Glomerular visceral epithelial cell (primary cell): ENCODE results near the gene RCAN2.

Source experiments
- DNase-seq: peaks from one replicate; pipeline ENCODE4 v3.0.0-alpha.2; 2016; ENCODE audit errors: extremely low spot score

RCAN2 gene

DNA sequence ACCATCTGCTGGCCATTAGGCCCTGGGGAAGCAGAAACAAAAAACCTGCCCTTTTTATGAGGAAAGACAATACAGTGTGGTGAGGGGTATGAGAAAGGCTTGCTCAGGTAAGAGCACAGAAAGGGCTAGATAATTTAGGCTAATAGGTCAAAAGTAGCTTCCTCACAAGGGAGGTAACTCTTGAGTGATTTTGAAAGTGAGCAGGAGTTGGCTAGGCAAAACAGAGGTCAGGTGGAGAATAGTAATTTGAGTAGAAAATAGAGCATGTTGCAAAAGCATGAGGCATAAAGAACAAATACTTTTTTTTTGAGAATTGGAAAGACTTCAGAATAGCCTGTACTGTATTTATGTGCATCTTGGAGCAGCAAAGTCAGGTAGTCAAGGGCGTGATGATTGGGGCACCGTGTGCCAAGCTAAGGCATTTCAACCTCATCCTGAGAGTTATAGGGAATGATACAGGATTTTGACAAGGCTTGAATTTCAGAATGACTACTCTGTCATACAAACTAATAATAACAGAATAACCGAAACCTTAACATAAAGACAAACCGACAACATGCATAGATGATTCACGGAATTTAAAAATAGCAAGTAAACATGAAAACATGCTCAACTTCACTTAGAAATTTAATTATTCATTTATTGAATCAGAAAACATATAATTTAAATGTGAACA lies 197.5 kb downstream of the RCAN2 start:
- no peak for DNase-seq

DNA sequence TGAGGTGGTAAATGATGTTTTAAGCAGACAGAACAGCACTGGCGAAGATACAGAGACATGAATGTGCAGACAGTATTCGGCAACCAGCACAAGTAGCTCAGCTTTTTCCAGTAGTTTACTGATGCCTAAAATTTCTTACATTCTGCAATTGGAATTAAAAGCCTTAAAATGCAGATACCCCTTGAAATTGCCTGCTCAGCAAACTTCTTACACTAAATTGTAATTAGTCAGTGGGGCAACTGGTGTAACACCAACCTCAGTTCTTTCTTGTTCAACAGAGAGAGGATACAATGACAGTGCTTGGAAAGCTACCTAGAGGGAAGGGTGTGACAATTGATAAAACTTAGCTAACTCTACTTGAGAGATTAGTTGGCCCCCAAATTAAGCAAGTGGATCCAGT lies 199.4 kb downstream of the RCAN2 start:
- no peak for DNase-seq

DNA sequence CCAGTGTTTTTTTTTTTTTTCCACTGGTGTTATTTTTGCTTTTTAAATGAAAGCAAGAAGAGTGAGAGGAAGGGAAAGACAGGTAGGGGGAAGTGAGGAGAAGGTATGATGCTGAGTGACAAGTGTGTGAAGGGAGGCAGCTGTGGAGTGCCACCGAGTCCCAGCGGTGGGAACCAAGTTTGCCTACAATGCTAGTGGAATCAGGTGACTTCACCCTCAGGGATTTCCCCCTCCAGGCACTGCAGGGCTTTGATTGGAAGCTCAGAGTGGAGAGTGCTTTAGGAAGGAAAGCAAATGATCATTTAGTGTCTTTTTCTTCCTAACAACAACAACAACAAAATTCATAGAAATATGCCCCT lies 200.0 kb downstream of the RCAN2 start:
- no peak for DNase-seq

DNA sequence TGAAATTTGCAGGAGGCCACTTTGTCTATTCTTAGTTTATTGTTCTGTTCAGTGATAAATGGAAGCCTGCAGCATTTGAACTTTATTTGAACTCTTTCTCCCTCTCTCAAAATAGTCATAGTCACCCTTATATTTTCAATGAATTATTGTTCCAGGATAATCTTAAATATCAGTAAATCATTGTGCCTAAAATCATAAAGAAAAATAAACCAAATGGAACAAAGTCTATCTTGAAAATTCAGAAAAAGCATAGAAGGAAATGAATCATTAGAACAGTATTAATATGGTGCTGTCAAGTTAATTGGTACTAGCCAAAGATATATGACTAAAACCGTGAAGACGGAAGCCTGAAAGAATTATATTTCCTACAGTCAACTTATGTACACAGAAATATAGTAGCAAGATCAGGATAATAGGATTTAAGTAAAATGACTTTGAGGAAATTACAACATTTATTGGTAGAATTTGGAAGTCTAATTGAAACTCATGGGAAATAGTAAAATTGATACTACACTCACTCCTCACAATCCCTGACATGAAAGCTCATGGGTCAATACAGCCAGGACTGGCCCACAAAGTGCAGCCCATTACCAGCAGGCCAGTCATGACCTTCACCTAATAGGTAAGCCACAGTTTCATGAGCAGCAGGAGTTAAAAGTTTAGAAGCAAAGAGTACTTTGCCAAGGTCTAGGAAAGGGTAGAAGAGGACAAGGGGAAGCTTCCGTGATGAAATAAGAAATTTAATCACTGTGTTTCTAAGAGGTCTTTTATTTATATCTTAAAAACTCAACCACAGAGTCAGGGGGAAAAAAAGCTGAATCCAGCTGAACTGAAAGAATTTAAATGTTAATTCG lies 200.6 kb downstream of the RCAN2 start:
- no peak for DNase-seq

DNA sequence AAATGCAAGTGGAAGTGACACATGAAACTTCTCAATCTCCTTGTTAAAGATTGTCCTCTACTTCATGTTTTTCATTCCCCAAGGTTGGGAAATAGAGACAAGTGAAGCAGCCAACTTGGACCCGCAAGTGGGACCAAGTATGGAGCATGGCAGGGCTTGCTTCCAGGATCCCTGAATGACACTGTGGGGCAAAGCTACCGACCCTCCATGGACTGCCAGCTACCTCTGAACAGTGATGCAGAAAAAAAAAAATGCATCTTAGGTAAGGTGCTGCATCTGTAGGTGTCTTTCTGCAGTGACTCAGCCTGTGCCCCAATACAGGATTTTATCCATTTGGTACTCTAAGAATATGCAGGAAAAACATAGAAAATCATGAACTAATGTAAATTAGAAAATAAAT lies 201.4 kb downstream of the RCAN2 start:
- DNase-seq: no peak

DNA sequence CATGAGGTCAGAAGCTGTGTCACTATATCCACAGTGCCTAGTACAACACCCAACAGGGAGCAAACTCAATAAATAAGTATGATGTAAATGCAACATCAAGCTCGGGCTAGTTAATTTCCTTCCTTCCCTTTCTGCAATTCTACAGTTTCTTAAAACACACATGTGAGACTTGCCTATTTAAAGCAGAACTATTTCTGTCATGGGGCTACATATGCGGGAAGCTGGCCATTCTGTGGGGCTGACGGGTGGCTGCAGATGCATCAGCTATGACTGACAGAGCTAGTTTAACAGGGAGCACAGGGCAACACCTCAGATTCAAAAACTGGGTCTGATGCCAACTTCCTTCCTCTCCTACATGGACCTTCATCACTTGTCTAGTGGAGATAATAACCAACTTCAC lies 202.4 kb downstream of the RCAN2 start:
- DNase-seq: no peak

DNA sequence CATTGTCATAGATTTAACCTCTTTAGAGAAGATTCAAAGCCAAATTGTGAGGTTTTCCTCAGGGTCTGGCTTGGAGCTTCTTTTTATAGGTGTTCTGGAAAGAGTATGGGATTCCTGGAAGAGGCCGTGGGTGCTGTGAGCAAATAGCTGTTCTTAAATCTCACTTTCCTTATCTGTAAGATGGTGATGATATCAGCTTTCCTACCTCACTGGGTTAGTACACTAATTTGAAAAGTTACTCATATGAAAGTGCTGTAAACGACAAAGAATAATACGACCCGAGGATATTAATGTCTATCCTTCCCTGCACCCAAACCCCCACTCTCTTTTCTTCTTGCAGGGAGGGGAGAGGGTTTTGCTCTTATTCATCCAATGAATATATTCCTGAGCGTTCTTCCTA lies 203.6 kb downstream of the RCAN2 start:
- DNase-seq: no peak

DNA sequence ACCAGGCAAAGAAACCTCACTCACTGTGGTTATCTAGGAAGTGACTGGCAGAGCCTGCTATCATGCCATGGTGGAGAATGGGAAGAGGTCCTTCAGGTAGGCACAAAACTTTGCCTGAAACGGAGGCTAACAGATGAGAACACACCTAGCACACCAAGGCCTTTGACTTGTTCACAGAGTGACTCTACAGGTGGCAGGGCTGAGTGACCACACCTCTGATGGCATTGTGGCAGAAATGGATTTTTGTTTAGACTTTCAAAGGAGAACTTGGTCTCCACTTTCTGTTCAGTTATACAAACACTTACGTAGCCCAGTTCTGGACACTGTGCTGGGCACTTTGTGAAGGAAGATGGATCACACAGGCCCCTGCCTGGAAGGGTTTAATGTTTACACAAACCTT lies 204.2 kb downstream of the RCAN2 start:
- DNase-seq: no peak

DNA sequence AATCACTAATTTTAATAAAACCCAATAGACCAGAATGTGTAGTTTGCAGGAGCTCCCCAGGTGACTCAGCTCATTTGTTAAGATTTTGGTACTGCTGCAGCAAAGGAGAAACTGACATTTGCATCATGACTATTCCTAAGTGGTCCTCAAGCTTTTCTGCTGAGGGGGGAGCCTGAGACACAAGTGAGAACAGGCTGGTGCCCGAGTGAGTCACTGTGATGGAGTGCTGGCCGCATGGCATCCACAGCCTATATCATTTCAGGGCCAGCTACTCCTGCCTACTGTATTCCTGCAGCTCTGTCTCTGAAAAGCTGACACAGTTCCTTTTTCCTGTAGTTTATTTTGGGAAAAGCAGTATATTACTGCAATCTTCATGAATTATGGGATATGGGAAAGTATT lies 206.8 kb downstream of the RCAN2 start:
- no peak for DNase-seq

DNA sequence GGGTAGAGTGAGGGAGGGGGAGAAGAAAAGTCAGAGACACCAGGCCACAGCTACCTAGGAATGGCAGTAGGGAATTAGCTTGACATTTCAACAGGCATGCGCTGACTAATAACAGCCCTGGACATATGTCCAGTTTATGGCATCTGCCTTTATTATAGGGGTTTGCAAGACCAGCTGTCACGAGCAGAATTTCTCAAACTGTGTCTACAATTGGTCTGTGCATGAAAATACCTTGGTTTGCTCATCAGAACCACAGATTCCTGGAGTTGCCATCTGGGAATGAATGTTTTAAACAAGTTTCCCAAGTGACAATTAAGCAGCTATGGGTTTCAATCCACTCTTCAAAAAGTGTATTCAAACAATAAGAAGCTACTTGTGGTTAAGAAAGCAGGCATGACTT lies 210.1 kb downstream of the RCAN2 start:
- no peak for DNase-seq

DNA sequence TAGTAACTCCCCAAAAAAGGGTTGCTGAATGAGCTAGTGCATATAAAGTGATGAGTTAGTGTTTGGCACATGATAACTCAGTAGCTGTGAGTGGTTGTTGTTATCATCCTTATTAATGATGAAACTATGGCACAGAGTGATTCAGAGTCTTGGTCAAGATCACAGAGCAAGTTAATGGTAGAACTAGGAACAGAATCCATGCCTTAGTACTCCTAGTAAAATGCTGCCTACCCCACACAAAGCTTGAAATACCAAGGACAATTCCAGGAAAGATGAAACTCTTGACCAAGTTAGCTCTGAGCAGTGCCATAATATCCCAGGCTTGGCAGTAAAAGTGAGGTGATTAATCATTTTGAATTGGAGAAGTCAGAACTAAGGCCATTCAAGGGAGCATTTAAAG lies 211.4 kb downstream of the RCAN2 start:
- no peak for DNase-seq

DNA sequence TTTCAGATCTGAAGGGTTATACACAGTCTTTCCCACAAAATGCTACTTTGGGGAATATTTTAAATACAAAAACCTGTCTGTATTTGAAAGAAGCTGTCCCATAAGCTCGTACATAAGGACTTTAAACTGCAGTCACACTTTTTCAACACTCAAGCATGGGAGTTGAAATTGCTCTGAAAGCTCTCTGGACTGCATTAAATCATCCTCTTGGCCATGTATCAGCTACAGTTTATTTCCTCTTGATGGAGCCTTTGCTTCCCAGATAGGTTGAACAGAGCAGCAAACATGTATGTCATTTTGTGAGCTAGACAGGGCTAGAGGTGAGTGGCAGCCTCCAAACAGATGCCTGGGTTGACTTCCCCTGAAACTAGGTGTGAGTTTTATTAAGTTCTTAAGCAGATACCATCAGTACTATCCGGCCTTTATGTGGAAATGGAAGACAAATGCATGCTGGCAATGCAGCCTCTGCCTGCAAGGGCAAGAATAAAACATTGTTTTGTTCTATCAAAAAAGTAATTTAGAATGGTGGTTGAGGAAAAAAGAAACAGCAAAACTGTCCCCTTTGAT lies 214.6 kb downstream of the RCAN2 start:
- DNase-seq: no peak

DNA sequence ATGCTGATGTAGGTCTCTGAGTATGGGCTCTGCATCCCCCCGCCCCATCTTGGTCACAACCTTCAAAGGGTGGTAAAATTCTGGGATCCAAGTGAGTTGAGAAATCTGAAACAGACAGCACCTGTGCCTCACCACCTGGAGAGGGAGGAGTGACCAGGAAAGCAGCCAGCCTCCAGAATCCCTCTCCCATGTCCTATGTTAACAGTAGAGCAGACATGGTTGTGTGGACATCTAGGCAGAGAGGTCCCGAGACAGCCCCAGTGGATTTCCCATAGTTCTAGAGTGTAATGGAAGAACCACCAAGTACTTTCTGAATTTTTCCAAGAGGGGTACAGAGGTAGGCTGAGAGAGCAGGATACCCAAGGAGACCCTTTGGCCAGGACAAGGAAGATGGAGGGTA lies 216.7 kb downstream of the RCAN2 start:
- no peak for DNase-seq

DNA sequence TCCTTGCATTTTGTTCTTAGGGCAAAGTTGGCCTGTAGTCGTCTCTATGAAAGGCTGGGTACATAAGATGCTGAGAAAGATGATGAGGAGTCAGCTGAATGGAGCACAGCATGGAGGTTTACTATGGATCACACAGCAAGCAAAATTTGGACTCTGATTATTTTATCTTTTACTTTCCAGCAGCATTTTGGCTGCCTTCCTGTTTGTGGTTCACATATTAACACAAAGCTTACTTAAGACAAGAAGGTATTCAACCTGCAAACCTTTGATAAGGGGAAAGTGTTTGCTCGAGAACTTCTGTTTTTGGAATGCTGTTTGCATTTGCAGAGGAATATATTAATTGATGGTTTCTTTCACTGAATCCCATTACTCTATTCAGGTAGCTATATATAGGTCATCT lies 217.3 kb downstream of the RCAN2 start:
- no peak for DNase-seq

DNA sequence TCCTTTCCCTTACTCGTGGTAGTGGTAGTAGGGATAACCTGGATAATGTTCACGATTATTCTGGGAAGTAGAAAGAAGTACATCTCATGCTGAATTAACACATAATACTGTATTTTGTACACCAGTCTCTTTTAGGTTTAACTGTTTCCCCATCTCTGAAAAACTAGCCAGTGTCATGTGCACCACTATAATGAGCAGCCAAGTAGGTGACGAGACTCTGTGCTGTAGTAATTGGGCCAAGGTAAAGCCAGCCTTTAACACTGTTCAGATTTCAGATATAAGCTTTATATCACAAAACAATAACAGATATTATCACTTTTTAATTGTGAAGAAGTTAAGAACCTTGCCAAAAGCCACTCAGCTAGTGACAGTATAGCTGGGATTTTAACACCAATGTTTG lies 219.5 kb downstream of the RCAN2 start:
- DNase-seq: no peak

DNA sequence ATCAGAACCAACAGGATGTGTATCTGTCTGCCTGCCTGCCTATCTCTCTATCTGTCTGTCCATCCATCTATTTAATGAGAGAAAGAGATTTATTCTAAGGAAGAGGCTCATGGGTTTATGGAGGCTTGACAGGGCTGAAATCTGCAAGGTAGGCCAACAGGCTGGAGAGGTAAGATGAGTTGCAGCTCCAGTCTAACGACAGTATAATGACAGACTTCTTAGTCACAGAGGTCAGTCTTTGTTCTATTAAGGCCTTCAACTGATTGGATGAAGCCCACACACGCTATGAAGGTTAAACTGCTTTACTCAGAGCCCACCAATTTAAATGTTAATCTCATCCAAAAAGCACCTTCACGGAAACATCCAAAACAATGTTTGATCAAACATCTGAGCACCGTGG lies 220.1 kb downstream of the RCAN2 start:
- DNase-seq: no peak

DNA sequence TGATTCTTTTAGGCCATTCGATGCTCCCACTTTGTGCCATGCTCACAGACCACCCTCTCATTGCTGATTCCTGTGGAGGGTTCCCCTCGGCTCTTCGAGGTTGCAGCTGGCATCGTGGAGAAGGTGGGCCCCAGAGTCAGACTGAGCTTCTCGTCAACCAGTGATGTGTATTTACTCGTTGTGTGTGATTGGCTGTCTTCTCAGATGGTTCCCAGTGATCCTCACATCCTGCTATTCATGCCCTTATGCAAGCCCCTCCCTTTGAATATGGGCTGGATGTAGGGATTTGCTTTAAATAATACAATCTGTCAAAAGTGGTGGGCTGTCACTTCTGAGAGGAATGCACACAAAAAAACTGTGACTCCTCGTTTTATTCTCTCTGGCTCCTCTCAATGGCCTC lies 220.9 kb downstream of the RCAN2 start:
- DNase-seq: no peak

DNA sequence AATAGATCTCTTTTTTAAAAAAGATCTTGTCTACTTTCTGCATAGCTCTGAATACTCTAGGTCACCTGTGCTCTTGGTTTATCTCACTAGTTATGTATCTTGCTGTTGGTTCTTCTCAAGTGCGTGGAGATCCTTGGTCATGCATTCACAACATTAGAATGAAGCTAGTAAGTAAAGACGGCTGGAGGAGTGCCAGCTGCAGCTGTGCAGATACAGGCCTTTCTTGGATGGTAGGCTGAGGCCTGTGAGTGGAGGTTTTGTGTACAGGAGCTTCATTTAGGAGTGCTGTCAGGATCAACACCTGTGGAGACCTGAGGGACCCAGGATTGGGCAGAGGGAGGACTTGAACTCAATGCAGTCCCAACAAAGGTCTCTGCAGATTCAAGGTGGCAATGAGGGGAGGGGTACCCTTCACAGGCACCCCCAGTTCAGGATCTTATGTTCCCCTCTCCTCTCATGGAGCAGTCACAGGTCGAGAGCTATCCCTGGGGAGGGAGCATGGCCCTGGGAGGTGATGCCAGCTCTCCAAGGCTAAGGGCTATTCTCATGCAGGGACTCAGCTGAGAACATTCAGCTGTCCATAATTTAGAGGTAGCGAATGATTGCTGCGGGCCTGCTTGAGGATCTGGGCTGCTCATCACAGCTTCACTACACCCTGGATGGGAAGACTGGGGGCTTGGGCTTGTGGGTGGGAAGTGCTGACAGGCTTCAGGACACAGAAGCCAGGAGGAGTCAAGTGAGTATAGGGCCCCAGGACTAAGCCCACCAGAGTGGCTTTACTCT lies 221.6 kb downstream of the RCAN2 start:
- no peak for DNase-seq

DNA sequence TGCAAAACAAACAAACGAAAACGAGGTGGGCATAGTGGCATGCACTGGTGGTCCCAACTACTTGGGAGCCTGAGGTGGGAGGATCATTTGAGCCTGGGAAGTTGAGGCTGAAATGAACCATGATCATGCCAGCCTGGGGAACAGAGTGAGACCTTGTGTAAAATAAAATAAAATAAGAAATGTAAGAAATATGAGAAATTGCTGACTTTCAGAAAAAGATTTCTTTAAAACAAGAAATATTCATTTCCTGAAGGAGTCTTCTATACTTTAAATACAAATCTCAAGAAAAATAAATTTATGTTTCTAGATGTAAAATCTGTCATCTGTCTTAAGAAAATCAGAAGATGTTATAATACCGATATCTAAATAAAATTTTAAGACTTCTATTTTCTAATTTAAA lies 223.7 kb downstream of the RCAN2 start:
- no peak for DNase-seq

DNA sequence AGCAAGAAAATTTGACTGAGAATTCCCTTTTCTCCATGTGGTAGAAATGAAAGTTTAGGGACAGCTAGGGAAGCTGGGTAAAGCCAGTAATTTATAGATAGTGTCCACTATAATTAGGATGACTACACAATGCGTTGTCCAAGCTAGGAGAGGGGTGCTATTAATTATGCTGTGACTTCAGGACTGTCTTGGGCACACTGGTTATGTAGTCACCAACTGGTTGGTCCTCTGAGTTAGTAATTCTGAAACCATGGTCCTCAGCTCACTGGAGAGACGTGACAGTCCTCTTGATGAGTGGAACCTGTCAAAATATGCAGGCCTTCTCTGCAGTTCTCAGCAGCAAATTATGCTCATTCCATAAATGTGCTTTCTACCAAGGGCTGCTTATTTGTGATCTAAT lies 225.9 kb downstream of the RCAN2 start:
- DNase-seq: no peak

DNA sequence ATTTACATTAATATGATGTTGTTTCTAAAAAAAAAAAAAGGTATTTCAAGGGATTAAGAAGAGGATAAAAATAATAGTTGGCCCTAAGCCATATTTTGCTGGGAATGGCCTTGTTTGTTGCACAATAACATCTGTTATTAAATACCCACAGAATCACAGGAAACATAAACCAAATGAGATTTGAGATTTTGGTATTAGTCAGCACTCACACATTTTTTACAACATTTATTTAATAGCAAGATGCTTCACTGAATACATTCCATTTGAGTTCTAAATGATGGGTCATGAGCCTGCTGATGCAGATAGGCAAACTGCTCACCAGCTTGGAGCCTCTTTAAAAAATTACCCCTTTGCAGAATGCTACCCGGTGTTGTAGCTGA lies 227.6 kb downstream of the RCAN2 start:
- DNase-seq: no peak

DNA sequence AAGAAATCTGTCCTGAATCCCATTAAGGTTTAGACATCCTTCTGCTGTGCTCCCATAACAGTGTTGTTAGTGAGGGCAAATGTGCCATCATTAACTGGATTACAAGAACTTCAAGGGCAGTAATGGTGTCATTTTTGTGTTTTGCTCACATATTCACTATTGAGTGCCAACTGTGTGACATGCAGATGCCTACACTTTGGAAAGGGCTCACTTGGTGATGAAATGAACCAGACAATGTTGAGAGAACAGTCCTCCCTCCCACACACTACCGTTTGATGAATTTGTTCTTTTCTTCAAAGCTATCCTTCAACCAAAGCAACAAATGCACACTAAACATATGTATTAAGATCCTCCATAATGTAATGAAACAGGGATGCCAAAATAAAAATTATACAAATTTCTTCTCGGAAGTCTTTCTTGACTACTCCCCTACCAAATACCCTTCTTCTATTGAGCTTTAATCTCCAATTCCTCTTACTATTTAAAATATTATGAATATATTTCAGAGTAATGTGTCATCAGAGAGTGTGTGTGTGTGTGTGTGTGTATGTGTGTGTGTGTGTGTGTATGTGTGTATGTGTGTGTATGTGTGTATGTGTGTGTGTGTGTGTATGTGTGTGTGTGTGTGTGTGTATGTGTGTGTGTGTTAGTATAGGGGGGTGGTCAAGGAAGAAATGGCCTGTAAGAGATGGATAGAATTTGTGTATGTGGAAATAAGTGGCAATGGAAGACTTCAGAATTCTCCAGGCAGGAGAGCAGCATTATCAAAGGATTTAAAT lies 228.1 kb downstream of the RCAN2 start:
- no peak for DNase-seq
